Suprapubic skin (tissue), 4 donors: ENCODE measurements around the gene GHITM.

Experiments
- CTCF ChIP-seq, 2 donors: fragments of 200-600 bp in 1 of 2; fragments of 450-650 bp in 1 of 2; sonication (generic) in 1 of 2; IDR thresholded peaks; one replicate each; pipeline ENCODE4 v1.5.1; 2016 to 2019; ENCODE audit warnings: antibody characterized with exemption in 2 of 2, mild to moderate bottlenecking in 1 of 2, moderate library complexity in 1 of 2
- EP300 ChIP-seq: sonication (generic); formaldehyde crosslinking; IDR thresholded peaks from one replicate; pipeline ENCODE4 v1.6.1; 2017; ENCODE audit warnings: antibody characterized with exemption
- POLR2A ChIP-seq, 2 donors: fragments of 450-650 bp; IDR thresholded peaks; one replicate each; pipeline ENCODE4 v1.6.1; 2017; ENCODE audit warnings: antibody characterized with exemption in 2 of 2, mild to moderate bottlenecking in 2 of 2, moderate library complexity in 2 of 2
- POLR2AphosphoS5 ChIP-seq, 3 donors: sonication (generic); formaldehyde crosslinking; IDR thresholded peaks; one replicate each; pipeline ENCODE4 v1.6.1; 2017; ENCODE audit warnings: antibody characterized with exemption in 3 of 3

- no peak for TF ChIP-seq CTCF (IDR thresholded peaks at IDR 0.05)
- TF ChIP-seq EP300: no peak
- no peak for TF ChIP-seq POLR2AphosphoS5 (IDR thresholded peaks at IDR 0.05)
- no peak for TF ChIP-seq POLR2A (IDR thresholded peaks at IDR 0.05)
These were observed 55.9 kb downstream of the GHITM start for GRCh38 chr10:84195044-84195830.
